Hematopoietic multipotent progenitor cell treated with erythropoietin and hydrocortisone succinate and interleukin-3 and kit ligand, for 8 days (in vitro differentiated cells): ENCODE results near the gene FBXL13.
"Not testable (repeated sequence)": the region's sequence is repeated elsewhere in the genome, so short reads cannot be mapped to it uniquely, and the experiment has no call there.

ENCODE experiments used
- DNase-seq: peaks from one replicate; pipeline ENCODE4 v3.0.0-alpha.2; 2015

Gene FBXL13

DNA sequence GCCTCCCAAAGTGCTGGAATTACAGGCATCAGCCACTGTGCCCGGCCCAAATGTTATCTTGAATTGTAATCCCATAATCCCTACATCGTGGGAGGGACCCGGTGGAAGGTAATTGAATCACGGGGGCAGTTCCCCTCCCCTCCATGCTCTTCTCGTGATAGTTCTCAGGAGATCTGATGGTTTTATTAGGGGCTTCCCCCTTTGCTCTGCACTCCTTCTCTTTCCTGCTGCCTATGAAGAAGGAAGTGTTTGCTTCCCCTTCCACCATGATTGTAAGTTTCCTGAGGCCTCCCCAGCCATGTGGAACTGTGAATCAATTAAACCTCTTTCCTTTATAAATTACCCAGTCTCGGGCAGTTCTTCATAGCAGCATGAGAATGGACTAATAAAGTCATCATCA lies 3.6 kb upstream of the FBXL13 start:
- not testable (repeated sequence) for DNase-seq

DNA sequence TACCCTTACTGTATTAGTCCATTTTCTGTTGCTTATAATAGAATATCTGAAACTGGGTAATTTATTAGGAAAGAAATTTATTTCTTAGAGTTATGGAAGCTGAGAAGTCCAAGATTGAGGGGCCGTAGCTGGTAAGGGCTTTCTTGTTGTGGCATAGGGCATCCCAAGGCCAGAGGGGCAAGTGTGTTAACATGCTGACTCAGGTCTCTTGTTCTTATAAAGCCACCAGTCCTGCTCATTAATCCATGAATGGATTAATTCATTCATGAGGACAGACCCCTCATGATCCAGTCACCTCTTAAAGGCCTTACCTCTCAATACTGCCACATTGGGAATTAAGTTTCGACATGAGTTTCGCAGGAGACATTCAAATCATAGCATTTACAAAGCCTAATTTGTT lies 2.7 kb upstream of the FBXL13 start:
- DNase-seq: no peak

DNA sequence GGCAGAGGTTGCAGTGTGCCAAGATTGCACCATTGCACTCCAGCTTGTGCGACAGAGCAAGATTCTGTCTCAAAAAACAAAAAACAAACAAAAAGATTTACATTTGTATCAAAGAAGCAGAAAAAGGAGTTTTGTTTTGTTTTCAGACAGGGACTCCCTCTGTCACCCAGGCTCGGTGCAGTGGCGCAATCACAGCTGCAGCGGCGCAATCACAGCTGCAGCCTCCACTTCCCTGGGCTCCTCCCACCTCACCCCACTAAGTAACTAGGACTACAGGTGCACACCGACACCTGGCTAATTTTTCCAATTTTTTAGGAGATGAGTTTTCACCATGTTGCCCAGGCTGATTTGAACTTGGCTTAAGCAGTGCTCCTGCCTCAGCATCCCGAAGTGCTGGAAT lies 2.2 kb upstream of the FBXL13 start:
- DNase-seq: no peak

DNA sequence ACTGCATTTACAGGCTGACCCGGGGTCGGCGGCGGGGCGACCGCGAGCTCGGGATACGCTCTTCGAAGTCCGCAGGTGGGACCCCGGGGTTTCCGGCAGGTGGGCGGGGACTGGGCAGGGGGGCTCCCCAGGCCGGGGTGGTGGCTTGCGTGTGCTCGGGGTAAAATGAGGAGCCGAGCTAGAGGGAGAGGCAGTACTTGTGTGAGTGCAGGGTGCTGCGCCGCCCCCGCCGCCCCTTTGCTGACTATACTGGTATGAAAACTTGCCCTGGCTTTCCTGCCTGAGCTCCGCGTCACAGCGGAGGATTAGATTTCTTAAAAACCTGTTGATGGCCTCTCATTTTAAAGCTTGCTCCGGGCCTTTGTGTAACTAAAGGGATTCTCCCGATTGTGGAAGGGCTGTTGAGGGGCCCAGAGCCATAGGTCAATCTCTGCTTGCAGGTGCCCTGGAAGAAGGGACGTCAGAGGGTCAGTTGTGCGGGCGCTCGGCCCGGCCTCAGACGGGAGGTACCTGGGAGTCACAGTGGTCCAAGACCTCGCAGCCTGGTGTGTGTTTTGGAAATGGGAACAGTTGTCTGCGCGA lies 832 bp upstream of the FBXL13 start:
- DNase-seq: peak; percentile 39

DNA sequence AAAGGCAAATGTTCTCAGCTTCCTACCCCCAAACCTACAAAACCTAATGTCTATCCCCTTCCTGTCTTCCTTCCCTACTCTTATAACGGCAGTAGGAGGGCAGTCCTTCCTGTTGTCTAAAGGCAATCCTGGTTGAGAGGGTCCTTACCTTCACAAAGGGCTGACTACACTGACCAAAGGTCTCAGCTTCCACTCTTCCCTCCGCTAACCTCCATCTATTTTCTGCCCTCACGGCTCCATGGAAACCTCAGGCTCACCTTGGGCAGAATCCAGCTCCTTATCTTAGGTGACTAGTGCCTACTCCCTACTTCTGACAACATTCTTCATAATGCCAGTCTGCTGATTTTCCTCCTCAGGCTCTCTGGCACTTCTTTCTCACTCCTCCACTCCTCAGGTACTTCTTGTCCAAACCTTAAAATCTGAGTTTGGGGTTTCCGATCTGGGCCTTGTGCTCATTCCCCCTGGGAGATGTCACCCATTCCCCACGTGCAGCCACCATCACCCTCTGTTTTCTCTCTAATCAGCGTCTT lies 542 bp downstream of the FBXL13 start:
- DNase-seq: no peak

DNA sequence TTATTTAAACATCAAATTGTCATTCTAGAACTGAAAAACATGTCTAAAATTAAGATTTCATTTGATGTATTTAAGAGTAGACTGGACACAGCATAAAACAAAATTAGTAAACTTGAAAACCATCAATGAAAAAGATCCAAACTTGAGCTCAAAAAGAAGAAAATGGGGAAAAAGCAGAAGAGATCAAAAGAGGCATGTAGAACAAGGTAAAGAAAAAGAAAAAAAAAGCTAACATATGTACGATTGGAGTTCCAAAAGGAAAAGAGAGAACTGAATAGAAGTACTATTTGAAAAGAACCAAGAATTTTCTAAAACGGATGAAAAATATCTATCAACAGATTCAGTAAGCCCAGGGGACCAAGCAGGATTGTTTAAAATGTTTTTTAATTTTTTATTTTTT lies 3.6 kb downstream of the FBXL13 start:
- no peak for DNase-seq

DNA sequence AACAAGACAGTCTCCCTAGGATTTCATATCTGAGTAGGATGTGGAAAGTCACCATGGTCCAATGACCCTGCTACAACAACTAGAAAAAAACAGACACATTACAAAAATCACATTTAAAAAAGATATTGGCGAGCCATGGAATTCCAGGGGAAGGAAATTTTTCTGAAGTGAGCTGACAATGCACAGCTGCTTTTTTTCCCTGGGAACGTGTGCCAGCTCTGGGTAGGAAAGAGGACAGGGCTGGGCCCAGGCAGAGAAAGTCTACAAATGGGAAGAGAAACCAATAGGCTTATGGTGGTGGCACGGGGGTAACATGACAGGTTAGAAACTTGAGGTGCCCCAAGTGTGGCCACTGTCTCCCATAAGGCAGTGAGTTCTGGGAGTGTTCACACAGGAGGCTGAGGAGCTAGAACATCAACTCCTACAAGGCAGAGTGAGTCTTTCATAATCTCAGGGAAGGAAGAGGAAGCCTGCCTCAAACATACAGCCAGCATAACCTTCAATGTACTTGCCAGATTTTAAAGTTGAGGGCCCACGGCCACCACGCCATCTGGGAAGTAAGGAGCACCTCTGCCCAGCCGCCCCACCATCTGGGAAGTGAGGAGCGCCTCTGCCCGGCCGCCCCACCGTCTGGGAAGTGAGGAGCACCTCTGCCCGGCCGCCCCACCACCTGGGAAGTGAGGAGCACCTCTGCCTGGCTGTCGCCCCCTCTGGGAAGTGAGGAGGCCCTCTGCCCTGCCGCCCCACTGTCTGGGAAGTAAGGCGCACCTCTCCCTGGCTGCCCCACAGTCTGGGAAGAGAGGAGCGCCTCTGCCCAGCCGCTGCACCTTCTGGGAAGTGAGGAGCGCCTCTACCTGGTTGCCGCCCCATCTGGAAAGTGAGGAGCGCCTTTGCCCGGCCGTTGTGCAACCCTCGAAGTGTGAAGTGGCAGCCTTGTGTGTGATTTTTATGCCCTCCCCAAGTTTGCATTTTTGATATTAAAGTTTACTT lies 5.9 kb downstream of the FBXL13 start:
- DNase-seq: no peak

DNA sequence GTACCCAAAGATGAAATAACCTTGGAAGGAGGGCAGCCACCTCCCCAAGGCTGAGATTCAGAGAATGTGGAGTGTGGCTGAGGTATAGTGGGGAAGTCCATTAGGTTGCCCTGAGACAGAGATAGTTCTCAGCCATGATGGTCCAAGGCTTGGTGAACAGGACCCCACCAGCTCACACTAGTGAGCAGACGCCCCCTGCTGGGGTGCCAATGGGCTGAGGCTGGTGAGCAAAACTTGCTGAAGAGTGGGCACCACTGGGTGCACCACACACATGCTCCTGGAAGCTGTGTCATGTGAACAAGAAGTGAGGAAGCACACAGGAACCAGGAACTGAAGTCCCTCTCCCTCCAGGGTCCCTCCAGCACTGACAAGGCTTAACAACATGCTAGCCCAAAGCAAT lies 8.9 kb downstream of the FBXL13 start:
- peak; percentile 75 for DNase-seq

DNA sequence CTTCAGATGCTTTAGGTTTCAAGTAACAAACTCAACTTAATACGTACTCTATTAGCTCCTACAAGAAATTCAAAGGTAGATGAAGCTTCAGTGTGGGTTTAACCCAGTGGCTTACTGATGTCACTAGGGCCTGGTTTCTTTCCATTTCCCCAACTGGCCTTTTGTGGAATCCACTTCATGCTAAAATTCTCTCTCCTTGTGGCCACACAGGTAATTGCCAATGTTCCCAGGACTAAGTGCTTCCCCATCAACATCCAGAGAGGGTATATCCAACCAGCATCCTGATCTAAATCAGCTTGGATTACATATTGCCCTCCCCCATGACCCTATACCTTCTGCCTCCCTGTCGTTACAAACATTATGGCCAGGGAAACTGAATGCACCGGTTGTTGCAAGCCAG lies 10.7 kb downstream of the FBXL13 start:
- no peak for DNase-seq

DNA sequence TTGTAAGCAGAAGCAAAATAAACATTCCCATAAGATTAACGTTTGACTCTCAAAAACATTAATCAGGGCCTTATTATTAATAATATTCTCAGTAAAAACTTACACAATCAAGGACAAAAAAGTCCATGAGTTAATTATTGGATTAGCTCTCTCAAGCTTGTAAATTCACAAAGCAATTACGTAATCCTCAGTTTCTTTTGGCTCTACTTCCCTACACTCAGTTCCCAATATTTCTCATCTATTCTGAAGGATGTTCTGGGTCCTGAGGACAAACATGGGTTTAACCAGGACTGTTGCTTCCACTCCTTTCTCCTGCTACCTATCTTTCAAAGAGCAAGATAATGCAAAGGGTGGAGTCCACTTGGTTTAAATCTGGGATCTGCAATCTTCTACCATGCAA lies 15.1 kb downstream of the FBXL13 start:
- no peak for DNase-seq

DNA sequence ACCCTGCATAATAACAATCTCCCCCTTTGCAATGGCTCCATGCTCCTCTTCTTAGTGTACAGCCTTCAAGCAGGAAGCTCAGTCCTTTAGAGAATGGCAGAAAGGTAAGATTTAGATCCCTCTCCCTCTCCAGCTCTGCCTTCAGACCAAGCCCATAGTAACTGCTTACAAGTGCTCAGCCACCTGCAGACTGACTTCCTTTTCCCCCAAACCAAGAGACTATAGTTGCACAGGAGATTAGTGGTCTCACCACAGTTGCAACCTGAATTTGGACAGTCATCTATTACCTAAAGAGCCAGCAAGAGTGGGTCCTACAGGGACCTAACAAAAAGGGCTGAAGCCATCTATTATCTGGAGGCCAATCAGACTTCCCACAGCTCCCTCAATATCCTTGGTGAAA lies 16.5 kb downstream of the FBXL13 start:
- DNase-seq: no peak

DNA sequence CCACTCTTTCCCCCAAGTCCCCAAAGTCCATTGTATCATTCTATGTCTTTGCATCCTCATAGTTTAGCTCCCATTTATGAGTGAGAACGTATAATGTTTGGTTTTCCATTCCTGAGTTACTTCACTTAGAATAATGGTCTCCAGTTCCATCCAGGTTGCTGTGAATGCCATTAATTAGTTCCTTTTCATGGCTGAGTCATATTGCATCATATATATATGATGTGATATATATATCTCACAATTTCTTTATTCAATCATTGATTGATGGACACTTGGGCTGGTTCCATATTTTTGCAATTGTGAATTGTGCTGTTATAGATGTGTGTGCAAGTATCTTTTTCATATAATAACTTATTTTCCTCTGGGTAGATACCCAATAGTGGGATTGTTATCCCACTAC lies 18.6 kb downstream of the FBXL13 start:
- DNase-seq: not testable (repeated sequence)

DNA sequence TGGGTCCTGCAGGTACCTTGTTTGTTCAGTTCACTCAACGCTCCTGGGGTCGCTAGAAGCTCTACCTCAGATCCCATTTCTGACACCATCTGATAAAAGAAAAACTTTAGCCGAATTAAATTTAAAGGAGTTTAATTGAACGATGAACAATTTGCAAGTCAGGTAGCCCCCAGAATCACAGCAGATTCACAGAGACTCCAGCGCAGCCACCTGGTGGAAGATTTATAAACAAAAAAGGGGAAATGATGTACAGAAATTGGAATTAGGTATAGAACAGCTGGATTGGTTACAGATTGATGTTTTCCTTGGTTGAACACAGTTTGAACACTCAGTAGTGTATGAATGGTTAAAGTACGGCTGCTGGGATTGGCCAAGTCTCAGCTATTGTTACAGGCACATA lies 23.1 kb downstream of the FBXL13 start:
- no peak for DNase-seq

DNA sequence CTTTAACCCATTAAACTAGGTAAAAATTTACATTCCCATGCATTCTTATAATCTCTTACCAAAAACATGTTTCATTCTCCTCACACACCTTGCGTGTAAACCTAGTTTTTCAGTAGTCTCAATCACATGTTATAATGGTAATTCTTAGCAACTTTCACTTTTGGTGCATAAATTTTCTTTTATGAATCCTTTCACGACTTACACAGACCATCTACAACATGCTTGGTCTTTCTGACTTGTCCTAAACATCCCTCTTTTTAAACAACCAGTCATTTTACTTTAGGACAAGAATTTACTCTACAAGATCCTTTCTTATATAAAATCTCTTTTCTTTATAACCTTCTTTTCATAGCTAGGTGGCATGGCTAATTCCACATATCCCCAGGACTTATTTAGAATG lies 25.8 kb downstream of the FBXL13 start:
- DNase-seq: no peak

DNA sequence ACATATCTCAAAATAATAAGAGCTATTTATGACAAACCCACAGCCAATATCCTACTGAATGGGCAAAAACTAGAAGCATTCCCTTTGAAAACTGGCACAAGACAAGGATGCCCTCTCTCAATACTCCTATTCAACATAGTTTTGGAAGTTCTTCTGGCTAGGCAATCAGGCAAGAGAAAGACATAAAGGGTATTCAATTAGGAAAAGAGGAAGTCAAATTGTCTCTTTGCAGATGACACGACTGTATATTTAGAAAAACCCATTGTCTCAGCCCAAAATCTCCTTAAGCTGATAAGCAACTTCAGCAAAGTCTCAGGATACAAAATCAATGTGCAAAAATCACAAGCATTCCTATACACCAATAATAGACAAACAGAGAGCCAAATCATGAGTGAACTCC lies 32.8 kb downstream of the FBXL13 start:
- not testable (repeated sequence) for DNase-seq

DNA sequence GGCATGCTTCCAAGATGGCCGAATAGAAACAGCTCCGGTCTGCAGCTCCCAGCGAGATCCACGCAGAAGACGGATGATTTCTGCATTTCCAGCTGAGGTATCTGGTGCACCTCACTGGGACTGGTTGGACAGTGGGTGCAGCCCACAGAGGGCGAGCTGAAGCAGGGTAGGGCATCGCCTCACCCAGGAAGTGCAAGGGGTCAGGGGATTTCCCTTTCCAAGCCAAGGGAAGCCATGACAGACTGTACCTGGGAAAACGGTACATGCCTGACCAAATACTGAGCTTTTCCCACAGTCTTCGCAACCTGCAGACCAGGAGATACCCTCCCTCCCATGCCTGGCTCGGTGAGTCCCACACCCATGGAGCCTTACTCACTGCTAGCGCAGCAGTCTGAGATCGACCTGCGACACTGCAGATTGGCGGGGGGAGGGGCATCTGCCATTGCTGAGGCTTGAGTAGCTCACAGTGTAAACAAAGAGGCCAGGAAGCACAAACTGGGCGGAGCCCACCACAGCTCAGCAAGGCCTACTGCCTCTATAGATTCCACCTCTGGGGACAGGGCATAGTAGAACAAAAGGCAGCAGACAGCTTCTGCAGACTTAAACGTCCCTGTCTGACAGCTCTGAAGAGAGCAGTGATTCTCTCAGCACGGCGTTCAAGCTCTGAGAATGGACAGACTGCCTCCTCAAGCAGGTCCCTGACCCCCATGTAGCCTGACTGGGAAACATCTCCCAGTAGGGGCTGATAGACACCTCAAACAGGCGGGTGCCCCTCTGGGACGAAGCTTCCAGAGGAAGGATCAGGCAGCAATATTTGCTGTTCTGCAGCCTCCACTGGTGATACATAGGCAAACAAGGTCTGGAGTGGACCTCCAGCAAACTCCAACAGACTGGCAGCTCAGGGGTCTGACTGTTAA lies 36.5 kb downstream of the FBXL13 start:
- peak; percentile 5 for DNase-seq

DNA sequence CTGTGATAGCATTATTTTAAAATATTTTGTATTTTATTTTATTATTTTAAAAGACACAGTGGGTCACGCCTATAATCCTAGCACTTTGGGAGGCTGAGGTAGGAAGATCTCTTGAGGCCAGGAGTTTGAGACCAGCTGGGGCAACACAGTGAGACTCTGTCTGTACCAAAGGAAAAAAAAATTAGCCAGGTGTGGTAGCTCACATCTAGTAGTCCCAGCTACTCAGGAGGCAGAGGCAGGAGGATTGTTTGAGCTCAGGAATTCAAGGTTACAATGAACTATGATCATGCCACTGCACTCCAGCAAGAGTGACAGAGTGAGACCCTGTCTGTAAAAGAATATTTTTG lies 37.1 kb downstream of the FBXL13 start:
- no peak for DNase-seq

DNA sequence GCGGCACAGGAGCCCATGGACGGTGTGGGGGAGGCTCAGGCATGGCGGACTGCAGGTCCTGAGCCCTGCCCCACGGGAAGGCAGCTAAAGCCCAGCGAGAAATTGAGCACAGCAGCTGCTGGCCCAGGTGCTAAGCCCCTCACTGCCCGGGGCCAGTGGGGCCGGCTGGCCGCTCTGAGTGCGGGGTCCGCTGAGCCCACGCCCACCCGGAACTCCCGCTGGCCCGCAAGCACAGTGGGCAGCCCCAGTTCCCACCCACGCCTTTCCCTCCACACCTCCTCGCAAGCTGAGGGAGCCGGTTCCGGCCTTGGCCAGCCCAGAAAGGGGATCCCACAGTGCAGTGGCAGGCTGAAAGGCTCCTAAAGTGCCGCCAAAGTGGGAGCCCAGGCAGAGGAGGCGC lies 40.3 kb downstream of the FBXL13 start:
- not testable (repeated sequence) for DNase-seq

DNA sequence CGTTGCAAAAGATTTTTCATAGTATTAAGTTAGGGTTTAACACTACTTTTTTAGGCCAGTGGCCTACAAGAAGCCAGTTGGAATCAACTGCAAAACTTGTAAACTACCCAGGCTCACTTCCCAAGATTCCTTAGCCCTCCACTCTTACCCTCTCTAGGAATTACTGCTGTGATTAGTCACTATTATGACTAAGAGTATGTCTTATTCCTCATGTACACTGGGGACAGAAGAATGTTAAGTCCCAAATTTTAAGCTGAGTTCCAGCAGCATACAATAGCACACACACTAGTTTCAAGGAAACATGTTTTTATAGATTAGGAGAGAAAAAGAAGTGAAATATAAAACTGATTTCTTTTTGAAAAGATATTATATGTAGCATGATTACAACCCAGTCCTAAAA lies 42.8 kb downstream of the FBXL13 start:
- DNase-seq: no peak

DNA sequence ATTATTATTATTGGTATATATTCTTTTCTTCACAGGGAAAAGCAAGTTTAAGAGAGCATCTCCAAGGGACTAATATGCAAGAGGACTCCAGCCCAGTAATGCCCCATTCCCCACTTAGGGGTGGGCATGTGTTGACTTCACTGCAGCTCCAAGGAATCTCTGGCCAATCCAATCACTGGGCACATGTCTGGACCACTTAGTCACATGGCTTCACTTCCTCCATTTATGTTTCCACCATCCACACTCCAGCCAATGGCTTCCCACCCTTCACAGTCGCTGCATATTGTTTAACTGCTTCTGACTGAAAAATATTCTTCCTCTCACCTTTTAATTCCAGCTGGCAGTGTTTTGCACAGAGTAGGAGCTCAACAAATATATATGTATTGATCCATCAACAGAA lies 43.6 kb downstream of the FBXL13 start:
- no peak for DNase-seq

DNA sequence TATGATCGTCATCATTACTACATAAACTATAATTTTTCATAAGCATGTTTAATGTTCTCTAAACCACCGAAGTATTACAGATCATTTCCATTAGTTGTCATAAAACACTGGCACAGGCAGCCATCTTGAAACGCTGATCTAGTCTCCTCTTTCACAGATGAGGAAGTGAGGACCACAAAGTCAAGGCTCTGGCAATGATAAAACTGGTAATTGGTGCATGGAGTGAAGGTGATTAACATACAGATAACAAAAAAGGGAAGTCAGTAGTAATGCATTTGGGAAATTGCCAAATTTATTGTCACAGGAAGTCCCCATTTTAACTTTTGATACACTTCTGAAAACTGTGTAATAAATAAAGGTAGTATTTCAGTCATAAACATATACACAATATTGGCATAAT lies 49.3 kb downstream of the FBXL13 start:
- DNase-seq: peak; percentile 83

DNA sequence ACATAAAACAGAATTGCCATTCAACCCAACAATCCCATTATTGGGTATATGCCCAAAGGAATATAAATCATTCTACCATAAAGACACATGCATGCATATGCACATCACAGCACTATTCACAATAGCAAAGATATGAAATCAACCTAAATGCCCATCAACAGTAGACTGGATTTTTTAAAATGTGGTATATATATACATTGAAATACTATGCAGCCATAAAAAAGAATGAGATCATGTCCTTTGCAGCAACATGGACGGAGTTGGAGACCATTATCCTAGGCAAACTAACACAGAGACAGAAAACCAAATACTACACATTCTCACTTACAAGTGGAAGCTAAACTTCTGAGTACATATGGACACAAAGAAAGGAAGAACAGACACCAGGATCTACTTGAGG lies 51.0 kb downstream of the FBXL13 start:
- DNase-seq: not testable (repeated sequence)

DNA sequence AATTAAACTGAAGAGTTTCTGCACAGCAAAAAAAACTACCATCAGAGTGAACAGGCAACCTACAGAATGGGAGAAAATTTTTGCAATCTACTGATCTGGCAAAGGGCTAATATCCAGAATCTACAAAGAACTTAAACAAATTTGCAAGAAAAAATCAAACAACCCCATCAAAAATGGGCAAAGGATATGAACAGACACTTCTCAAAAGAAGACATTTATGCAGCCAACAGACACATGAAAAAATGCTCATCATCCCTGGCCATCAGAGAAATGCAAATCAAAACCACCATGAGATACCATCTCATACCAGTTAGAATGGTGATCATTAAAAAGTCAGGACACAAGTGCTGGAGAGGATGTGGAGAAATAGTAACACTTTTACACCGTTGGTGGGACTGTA lies 53.1 kb downstream of the FBXL13 start:
- not testable (repeated sequence) for DNase-seq
